GM21717 (cell line): ENCODE measurements around the gene DRAXIN.

Experiments used
- ATAC-seq: cut with Tn5 transposase; IDR thresholded peaks from one replicate; pipeline ENCODE4 v1.9.1; 2021; ENCODE audit warnings: mild to moderate bottlenecking, moderate library complexity; ENCODE audit not compliant: unreplicated experiment

The DRAXIN gene

GRCh38 chr1:11684070-11684469 is 7.4 kb upstream of the DRAXIN start:
- ATAC-seq, result no peak

DNA sequence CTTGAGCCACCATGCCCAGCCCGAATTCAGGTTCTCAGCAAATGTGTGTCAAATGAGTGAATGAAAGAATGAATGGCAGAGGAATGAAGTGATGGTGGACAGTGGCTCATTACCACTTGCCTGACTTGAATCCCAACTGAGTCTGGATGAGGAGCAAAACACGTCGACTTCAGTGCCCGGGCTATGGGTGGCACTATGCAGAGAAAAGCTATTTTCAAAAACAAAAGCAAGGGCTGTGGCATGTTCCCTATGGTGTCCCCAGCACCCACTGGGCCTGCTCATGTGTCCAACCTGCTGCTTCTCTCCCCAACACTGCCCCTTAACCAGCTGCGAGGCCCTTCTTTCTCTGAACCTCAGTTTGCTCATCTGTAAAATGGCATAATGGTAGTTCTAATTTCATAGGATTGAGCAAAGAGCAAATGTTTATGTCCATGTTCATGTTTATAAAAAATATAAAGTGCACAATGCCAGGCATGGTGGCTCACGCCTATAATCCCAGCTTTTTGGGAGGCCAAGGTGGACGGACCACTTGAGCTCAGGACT is 6.2 kb upstream of the DRAXIN start:
- no peak for ATAC-seq

GRCh38 chr1:11688506-11688905 is 3.0 kb upstream of the DRAXIN start:
- no peak for ATAC-seq

- ATAC-seq, result no peak
These were observed 861 bp upstream of the DRAXIN start for GRCh38 chr1:11690397-11691301.

DNA sequence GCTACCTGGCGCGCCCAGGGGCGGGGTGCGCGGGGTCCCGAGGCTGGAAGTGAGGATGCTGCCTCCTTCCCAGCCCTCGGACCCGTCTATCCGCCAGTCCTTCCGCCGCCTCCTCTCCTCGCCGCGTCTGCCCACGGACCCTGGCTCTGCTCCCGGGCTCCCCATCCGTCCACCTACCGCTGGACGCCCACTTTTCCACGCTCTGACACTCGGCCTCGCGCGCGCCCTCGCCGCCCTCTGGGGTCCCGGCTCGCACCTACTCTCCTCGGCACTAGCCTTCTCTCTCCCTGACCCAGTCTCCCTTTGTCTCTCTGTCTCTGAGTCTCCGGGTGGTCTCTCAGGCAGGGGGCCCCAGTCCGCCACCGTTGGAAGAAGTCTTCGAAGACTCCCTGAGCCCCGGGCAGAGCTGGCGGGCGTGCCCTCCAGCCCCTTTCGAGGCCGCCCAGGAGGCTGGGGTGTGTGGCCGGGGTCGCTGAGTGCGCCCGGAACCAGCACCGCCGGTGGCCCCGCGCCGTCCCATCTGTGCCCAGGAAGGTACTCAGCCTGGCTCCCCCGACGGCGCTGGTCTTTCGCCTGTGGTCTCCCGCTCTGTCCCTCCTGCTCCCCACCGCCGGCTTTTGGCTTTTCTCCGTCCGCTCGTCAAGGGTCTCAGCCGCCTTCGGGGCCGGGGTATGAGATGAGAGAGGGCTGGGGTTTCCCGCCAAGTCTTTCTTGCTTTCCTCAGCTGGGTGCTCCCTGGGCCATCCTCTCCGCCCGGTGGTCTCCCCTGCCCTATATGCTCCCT is 610 bp downstream of the DRAXIN start:
- no peak for ATAC-seq

DNA sequence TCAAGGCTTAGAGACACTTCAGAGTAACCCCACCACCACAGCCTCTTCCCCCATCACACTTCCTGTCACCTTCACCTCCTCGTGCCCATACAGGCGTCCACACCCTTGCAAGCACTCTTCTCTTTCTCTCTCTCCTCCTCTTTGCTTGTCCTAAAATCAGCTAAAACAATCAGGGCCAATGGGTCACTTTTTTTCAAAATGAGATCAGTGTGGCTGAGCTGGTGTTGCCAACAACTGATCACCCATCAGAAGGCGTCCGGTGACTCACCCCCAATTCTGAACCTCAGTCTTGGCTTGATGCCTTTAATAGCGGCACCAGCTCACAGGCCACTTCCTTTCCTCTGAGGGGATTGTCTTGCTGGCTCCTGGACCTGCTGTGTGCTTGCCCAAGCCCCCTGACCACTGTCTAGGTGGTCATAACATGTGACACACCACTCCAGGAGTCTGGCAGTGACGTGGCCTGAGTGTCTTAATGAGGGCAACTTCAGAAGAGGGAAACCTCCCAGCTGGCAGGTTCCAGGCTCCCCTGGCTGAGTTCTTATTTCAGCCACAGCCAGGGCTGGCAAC is 1.6 kb downstream of the DRAXIN start:
- ATAC-seq, result no peak

GRCh38 chr1:11693917-11694316 is 2.4 kb downstream of the DRAXIN start:
- ATAC-seq, result no peak

- no peak for ATAC-seq
These were observed 4.4 kb downstream of the DRAXIN start for GRCh38 chr1:11695861-11696260.

- ATAC-seq, result no peak
These were observed 5.8 kb downstream of the DRAXIN start for GRCh38 chr1:11697188-11697892.

DNA sequence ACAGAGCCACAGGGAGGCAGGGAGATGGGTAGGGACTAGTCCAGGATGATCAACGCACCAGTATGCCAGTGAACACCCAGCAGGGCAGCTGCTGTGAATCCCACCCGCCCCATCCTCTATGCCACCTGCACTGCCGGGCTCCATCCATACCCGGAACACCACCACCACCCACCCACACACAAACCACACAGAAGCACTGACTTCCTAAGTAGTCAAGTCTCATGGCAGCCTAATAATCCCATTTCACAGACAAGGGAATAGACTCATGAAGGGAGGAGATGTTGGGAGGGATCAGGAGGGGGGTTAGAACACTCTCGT is 6.3 kb downstream of the DRAXIN start:
- ATAC-seq, result no peak

- ATAC-seq, result no peak
These were observed 9.3 kb downstream of the DRAXIN start for GRCh38 chr1:11700601-11701467.

DNA sequence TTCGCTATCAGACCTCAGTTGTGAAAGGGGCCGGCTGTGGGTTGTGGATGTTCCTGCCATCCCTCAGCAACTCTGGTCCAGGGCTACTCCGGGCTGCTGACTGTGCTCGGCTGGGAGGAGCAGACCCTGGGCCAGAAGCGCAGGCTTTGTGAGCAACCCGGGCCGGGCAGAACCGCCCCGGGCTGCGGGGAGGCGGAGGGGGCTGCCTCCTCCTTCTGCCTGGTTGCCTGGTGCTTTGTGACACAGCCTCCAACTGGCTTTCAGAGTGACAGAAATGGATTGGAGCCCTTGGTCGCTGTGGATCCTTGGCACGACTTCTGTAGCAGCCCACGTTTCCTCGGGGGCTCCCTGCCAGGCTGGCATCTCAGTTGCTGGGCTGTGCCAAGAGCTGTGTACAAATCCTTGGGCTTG is 10.0 kb downstream of the DRAXIN start:
- ATAC-seq, result no peak

GRCh38 chr1:11701981-11702803 is 10.7 kb downstream of the DRAXIN start:
- no peak for ATAC-seq

- ATAC-seq, result no peak
These were observed 12.1 kb downstream of the DRAXIN start for GRCh38 chr1:11703357-11704193.

- no peak for ATAC-seq
These were observed 12.7 kb downstream of the DRAXIN start for GRCh38 chr1:11704194-11704529.

DNA sequence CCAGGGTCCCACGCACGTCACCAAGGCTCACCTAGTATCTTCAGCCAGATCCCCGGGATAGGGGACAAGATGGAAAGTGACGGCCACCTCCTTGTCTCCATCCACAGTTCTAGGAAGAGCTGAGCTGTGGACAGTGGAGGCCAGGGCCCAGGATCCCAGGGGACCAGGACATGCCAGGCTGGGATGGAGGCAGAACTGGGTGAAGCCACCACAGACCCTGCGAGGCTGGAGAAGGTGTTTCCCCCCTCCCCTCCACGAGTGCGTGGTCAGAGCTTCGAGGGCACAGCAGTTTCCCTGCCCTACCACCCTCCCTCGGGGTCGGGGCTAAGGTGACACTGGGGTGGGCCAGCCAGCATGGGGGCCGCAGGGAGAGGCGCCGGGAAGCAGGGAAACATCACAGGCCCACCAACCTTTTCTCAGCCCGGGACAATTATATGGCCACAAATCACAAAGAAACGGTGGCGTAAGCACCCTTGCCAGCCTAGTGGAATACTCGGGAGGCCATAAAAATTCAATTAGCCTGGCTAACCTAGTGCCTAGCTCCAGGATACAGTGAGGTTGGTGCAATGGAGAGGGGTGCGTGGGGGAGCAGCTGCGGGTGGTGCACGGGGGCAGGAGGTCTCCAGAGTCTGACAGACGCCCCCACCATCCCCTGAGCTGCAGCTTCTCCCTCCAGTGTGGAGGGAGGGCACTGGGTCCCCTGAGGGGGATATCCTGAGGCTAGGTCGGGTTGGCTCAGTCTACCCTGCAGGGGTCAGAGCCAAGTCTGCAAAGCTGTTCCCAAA is 13.4 kb downstream of the DRAXIN start:
- ATAC-seq, result no peak

DNA sequence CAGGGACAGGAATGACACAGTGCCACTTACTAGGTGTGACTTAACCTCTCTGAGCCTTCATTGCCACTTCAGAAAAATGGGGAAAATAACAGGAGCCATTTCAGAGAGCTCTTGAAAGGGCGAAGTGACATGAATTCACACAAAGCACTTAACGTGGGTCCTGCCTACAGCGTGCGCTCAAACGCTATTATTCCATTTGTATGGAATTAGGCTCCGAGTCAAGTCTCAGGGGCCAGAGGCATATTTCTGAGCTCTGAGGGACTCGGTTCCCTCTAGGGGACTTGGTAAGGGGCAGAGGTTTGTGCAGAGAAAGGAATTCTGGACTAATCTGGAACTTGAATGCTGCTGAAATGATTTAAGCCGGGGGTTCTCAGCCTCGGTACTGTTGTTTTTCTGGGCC is 14.1 kb downstream of the DRAXIN start:
- no peak for ATAC-seq

DNA sequence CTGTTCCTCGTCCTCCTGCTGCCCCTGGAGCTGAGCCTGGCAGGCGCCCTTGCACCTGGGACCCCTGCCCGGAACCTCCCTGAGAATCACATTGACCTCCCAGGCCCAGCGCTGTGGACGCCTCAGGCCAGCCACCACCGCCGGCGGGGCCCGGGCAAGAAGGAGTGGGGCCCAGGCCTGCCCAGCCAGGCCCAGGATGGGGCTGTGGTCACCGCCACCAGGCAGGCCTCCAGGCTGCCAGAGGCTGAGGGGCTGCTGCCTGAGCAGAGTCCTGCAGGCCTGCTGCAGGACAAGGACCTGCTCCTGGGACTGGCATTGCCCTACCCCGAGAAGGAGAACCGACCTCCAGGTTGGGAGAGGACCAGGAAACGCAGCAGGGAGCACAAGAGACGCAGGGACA is 14.8 kb downstream of the DRAXIN start:
- ATAC-seq, result no peak
